Daoy (cell line): Measurements from ENCODE around the gene MED17. TPM values are rescaled to one million over a fixed set of nuclear protein-coding genes. Genes with fewer than 3 reads are reported as not detected.

ENCODE experiments used
- DNase-seq: peaks from one replicate; pipeline ENCODE4 v3.0.0-alpha.2; 2015; ENCODE audit warnings: low read depth
- total RNA-seq: library from RNA; depleted of rRNA; stranded (reverse); fragments of >200 nt; shearing (Covaris generic); gene quantifications from 2 replicates; pipeline ENCODE4 v1.2.3, GENCODE V29; 2014

The MED17 gene
- total RNA-seq, 1 experiment from 2014 or later: 30.7 TPM

GRCh38 chr11:93817426-93818348, 33.6 kb downstream of the MED17 start:
- no peak for DNase-seq

- DNase-seq: no peak
Observed at GRCh38 chr11:93819966-93820695, 36.0 kb downstream of the MED17 start.

DNA sequence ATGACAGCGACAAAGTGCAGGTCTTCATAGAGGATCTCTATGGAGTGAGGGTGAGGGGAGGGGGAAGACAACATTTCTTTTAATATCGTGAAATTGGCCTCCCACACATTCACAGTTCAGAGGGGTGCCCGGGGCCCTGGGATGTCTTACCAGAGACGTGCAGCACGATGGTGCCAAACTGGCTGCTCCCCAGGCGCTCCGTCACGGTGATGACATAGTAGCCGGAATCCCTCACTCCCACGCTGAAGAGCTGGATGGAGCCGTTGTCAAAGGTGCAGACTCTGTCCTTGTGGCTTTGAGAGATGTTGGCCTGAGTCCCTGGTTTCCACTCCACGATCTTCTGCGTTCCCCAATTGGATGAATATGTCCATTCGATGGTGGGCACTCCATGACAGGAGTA, 36.8 kb downstream of the MED17 start:
- DNase-seq: no peak

DNA sequence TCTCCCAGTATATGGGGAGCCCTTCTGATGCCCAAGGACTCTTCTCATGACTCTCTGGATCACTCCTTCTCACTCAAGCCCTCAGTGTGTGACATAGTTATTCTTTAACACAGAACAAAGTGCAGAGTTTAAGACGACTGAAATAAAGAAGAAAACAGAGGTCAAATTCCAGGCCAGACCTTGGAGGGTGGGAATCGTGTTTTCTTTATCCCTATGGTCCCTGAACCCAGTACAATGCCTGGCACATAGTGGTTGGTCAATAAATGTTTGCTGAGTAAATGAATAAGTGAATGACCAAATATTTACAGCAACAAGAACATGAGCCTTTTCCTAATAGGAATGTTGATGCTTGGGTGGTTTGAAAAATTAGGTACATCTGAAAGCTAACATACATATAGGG, 37.5 kb downstream of the MED17 start:
- DNase-seq: no peak

DNA sequence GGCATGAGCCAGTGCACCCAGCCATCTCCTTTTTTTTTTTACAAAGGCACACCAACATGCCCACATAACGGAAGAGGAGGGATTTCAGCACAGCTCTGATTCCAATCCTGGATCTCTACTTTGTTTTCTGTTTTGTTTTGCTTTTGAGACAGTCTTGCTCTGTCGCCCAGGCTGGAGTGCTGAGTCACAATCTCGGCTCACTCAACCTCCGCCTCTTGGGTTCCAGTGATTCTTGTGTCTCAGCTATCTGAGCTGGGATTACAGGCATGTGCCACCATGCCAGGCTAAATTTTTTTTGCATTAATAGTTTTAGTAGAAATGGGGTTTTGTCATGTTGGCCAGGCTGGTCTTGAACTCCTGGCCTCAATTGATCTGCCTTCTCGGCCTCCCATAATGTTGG, 38.3 kb downstream of the MED17 start:
- DNase-seq: peak; percentile 35

GRCh38 chr11:93823210-93823609, 39.1 kb downstream of the MED17 start:
- DNase-seq: no peak

- DNase-seq: no peak
Observed at GRCh38 chr11:93827363-93827762, 43.3 kb downstream of the MED17 start.

DNA sequence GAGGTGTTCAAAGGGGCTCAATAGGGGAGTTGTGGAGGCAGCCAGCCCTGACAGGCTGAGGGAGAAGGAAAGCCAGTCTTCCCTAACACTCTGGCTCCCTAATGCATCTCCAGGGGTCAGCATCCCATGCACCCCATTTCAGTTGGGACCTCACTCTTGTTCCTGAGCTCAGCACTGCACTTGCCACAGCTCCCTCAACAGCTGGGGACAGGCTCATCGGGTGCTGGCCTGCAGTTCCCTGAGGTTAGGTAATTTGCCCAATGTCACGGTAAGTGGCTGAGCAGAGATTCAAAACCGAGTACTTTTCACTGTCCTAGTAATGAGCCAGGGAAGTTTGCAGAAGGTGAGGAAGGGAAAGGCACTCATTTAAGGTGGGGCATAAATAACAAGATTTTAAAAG, 45.5 kb downstream of the MED17 start:
- DNase-seq: no peak

DNA sequence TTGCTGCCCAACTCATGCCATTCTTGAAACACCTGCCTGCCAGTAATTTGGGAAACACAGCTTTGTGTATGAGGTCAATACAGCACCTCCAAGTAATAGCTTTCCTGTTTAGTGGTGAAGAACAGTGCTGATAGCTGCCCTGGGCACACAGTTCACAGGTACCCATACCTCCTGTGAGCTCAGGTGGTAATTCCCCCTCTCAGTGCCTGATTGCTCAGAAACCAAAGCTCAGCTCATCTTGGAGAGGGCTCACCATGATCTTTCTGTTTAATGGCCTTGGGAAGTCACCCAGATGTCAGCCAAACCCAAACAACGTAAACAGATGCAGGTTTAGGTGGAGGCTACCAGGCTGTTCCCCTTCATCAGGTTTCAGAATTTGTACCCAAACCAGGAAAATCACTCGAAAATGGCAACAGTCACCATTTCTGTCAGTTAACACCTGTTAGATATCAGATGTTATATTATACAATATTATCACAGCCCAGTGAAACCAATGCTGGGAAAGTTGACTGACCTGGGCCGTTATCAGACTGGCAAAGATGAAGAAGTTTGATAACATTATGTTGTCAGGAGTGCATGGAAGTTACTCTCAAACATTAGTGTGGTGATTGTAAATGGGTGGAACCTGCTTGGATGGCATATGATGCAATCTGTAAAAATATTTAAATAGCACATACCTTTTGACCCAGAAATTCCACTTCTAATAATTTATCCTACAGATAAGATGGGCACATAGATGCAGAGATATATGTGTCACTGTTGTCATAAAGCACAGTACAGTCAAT, 47.5 kb downstream of the MED17 start:
- no peak for DNase-seq

- no peak for DNase-seq
Observed at GRCh38 chr11:93832780-93833179, 48.7 kb downstream of the MED17 start.

GRCh38 chr11:93838967-93839366, 54.9 kb downstream of the MED17 start:
- no peak for DNase-seq

- no peak for DNase-seq
Observed at GRCh38 chr11:93840180-93840579, 56.1 kb downstream of the MED17 start.

DNA sequence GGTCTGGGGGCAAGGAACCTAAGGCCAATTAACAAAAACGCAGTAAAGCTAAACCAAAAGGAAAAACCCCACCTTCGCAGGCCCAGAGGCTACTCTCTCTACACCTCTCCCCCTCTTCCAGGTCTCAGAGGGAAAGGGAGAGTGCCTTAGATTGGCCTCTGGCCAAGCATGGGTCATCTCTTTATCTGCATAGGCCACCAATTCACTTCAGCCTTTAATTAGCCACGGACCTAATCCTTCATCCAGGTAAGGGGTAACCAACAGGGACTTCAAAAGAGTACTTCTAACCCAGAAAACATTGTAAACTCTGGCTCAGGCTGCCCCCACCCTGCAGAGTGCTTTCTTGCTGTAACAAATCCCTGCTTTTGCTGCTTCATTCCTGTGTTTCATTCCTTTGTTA, 56.9 kb downstream of the MED17 start:
- DNase-seq: no peak

DNA sequence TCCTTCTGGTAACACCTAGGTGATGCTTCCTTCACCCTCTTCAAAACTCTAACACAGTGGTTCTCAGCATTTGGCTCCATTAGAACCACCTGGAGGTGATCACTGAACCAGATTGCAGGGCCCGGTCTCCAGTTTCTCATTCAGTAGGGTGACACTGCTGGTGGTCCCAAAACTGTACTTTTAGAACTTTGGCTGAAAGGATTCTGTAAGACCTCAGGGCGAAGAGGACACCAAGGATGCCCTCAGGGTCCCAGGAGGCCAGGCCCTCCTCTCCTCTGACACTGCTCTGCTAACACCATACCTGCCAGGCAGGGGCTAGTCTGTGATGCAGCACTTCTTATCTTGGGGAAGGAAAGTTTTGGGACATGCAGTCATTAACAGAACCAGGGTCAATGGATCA, 57.4 kb downstream of the MED17 start:
- DNase-seq: no peak

- DNase-seq: no peak
Observed at GRCh38 chr11:93842034-93842433, 58.0 kb downstream of the MED17 start.

DNA sequence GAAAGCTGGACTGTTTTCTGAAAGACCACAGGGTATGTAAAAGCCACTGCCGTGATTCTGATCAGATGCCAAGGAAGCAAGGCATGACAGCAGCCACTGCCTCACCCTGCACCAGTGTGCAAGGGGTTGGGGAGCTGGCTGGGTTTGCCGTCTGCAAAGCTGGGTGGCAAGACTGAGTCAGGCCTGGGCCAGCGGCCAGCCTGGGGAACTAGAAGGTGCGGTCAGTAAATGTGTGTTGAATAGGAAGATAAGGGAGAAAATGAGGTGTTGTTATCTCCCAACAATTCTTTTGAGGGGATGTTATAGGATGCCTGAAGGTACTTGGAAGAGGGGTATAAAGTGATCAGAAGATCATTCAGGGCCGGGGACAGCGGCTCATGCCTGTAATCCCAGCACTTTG, 58.4 kb downstream of the MED17 start:
- peak; percentile 96 for DNase-seq

DNA sequence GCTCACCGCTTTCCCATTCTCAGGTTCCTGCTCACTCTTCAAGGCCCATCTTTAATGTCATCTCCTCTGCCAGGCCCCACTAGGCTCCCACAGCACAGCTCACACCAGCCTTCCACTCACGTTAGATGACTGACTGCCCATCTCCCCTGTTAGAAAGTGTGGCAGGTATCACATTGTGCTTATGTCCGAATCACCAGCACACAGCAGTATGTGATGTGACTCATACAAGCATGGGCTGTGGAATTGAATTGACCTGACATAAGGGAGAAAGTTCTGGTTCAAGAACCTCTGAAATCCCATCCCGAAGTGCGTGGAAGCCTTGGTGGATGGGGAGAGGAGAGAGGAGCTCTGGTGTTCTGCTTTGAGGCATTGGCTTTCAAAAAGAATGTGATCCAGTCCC, 59.8 kb downstream of the MED17 start:
- DNase-seq: no peak

DNA sequence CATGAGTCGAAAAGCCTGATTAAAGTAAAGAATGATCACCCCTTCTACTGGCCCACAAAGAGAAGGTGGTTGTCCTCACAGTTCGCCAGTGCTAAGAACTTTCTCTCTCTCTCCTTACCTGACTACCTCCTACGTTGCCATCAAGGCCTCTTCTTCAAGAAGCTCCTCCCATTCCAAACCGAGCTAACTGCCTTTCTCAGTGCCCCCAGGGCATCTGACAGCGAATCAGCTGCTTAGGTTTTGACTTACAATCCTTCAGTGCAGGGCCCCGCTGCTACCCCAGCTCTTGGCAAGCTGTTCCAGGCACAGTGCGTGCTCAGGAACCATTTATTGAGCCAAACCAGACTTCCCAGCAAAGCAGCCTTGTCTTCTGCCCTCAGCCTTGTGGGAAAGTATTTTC, 60.5 kb downstream of the MED17 start:
- peak; percentile 18 for DNase-seq

DNA sequence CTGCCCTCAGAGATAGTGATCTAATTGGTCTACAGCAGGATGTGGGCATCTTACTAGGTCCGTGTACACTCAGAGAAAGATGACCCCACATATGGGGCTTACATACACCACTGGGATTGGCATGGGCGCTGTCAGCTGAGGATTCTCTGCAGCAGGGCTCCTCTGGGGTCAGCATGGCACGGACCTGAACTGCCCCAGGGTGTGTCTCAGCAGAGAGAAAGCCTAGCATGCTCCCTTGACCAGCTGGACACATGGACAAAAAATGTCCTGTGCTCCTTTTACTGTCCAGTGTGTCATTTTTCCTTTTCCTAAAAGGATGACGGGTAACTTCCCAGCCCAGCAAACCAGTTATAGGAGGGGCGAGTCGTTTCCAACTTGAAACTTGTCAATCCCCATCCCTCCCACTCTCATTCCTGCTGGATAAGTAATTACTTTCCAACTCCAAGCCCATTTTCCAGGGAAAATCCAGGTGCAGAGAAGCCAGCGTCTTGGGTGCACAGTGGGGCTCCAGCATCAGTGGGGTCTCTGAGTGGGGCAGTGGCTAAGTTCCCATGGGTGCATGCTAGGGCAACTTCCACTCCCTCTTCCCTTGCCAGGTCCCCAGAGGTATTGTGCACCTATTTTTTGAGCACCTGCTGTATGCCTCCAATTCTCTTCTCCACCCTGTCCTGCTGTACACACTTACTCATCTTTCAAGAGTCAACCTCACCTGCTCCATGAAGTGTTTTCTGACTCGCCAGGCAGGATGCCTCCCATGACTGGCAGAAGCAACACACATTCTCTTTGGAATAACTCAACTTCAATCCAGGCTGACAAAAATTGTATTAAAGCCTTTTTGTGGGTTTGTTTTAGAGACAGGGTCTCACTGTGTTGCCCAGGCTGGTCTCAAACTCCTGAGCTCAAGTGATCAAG, 61.4 kb downstream of the MED17 start:
- DNase-seq: no peak

DNA sequence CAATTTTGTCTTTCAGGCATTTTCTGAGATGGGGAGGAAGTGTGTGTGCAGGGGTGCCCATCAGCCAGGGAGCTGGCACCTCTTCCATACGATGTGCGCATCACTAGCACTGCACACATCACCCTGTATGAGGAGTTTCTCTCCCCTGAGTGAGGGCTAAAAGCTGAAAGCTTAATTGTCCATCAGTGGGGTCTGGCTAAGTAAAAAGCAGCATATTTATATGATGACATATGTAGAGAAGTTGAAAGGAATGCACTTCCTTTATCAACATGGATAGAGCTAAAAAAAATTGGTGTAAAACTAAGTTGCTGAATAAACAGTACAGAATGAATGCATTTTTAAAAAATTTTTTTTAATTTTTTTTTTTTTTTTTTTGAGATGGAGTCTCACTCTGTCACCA, 62.3 kb downstream of the MED17 start:
- DNase-seq: no peak

DNA sequence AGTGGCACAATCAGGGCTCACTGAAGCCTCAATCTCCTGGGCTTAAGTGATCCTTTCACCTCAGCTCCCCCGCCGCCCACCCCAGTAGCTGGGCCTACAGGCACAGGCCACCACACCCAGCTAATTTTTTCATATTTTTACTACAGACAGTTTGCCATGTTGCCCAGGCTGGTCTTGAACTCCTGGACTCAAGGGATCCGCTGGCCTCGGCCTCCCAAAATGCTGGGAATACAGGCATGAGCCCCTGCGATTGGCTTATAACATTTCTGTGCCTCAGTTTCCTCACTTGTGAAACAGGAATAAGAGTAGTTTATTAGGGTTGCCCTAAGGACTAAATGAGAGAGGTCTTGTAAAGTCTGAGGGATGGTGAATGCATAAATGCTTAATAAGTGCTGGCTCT, 65.1 kb downstream of the MED17 start:
- DNase-seq: no peak
